Parathyroid adenoma (tissue), 2 donors: ENCODE measurements around the gene NHSL2.

Experiments
- H2AFZ ChIP-seq: fragments of 300-600 bp; sonication (generic); one replicate; pipeline ENCODE4 v1.7.0; 2017; ENCODE audit warnings: antibody characterized with exemption, mild to moderate bottlenecking
- H3K27ac ChIP-seq: fragments of 300-600 bp; sonication (generic); one replicate; pipeline ENCODE4 v1.7.0; 2017
- H3K27me3 ChIP-seq: fragments of 300-600 bp; sonication (generic); one replicate; pipeline ENCODE4 v1.7.0; 2017; ENCODE audit warnings: low read length; ENCODE audit not compliant: control insufficient read depth, insufficient read depth
- H3K36me3 ChIP-seq: fragments of 300-600 bp; sonication (generic); one replicate; pipeline ENCODE4 v1.7.0; 2017; ENCODE audit warnings: low read length; ENCODE audit not compliant: control insufficient read depth, insufficient read depth
- H3K4me1 ChIP-seq: fragments of 300-600 bp; sonication (generic); one replicate; pipeline ENCODE4 v1.7.0; 2017; ENCODE audit warnings: control low read depth
- H3K4me2 ChIP-seq: fragments of 300-600 bp; sonication (generic); one replicate; pipeline ENCODE4 v1.7.0; 2017; ENCODE audit warnings: low read length
- H3K4me3 ChIP-seq: fragments of 300-600 bp; sonication (generic); one replicate; pipeline ENCODE4 v1.7.0; 2017; ENCODE audit warnings: low read depth, low read length
- H3K79me2 ChIP-seq: fragments of 300-600 bp; sonication (generic); one replicate; pipeline ENCODE4 v1.7.0; 2017; ENCODE audit warnings: control low read depth
- H3K9ac ChIP-seq: fragments of 300-600 bp; sonication (generic); one replicate; pipeline ENCODE4 v1.7.0; 2017; ENCODE audit warnings: mild to moderate bottlenecking
- H3K9me3 ChIP-seq: fragments of 300-600 bp; sonication (generic); one replicate; pipeline ENCODE4 v1.7.0; 2017; ENCODE audit warnings: low read length; ENCODE audit not compliant: control insufficient read depth
- CTCF ChIP-seq: fragments of 300-600 bp; sonication (generic); IDR thresholded peaks from one replicate; pipeline ENCODE4 v1.7.0; 2017; ENCODE audit warnings: antibody characterized with exemption, mild to moderate bottlenecking
- donor health status: primary hyperparathyroidism.

NHSL2 gene

GRCh38 chrX:72142794-72143608 is 232.4 kb downstream of the NHSL2 start:
- Histone ChIP-seq H3K4me2 (no peak overlapping the region), H3K36me3 (no peaks in the 10 kb centered on the region), H3K27me3 (no peaks in the 10 kb centered on the region), H3K9ac (no peak overlapping the region), H3K4me1 (no peaks in the 10 kb centered on the region), H2AFZ (no peak overlapping the region), H3K9me3 (no peaks in the 10 kb centered on the region), H3K27ac (no peak overlapping the region), H3K79me2 (no peaks in the 10 kb centered on the region), H3K4me3 (no peak overlapping the region)
- TF ChIP-seq CTCF = no peak

DNA sequence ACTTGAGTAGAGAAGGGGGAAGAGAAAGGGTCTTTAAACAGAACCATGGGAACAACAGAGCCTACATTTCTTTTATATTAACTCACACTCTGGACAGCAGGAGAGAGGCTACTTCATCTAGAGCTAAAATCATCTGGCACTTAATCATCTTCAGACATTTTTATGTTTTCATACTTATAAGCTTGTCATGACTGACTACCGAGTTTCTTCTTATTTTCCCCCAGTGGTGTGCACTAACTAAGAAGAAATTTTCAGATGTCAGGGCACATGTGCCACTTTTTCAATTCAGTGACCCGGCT is 232.9 kb downstream of the NHSL2 start:
- Histone ChIP-seq H3K9me3 (no peaks in the 10 kb centered on the region), H3K27me3 (no peaks in the 10 kb centered on the region), H3K4me1 (no peaks in the 10 kb centered on the region), H3K4me2 (no peak overlapping the region), H3K79me2 (no peaks in the 10 kb centered on the region), H3K4me3 (no peak overlapping the region), H2AFZ (no peak overlapping the region), H3K9ac (no peak overlapping the region), H3K27ac (no peak overlapping the region), H3K36me3 (no peaks in the 10 kb centered on the region)
- no peak for TF ChIP-seq CTCF

- H3K27me3 ChIP-seq = no peaks in the 10 kb centered on the region
- H3K9ac ChIP-seq = no peak overlapping the region
- H3K36me3 ChIP-seq = no peaks in the 10 kb centered on the region
- no peak overlapping the region for H3K27ac ChIP-seq
- no peak for TF ChIP-seq CTCF
- no peaks in the 10 kb centered on the region for H3K4me1 ChIP-seq
- no peaks in the 10 kb centered on the region for H3K79me2 ChIP-seq
- no peak overlapping the region for H3K4me3 ChIP-seq
- H2AFZ ChIP-seq = no peak overlapping the region
- no peak overlapping the region for H3K4me2 ChIP-seq
- H3K9me3 ChIP-seq = no peaks in the 10 kb centered on the region
These were observed 234.5 kb downstream of the NHSL2 start for GRCh38 chrX:72145181-72145580.

DNA sequence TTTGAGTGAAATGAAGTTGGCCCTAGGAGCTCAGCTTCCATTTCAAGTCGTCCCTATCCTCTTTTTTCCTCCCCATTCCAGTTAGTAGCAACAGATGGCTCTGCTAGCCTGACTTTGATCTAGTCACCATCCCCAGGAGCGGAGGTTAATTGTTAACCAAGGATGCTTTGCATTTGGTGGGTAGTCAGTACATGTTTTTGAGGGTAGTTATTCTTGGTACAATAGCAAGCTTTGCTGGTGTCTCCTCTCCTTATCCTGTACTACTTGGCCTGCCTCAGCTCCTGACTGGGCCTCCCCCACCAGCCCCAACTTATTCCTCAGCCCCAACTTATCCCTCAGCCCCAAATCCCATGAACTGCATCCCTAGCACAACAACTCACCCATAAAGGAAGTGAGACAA is 235.9 kb downstream of the NHSL2 start:
- Histone ChIP-seq H3K27me3 (no peaks in the 10 kb centered on the region), H3K4me2 (no peak overlapping the region), H3K79me2 (no peaks in the 10 kb centered on the region), H3K36me3 (no peaks in the 10 kb centered on the region), H3K27ac (no peak overlapping the region), H2AFZ (no peak overlapping the region), H3K4me1 (no peaks in the 10 kb centered on the region), H3K9ac (no peak overlapping the region), H3K9me3 (no peaks in the 10 kb centered on the region), H3K4me3 (no peak overlapping the region)
- no peak for TF ChIP-seq CTCF

- no peaks in the 10 kb centered on the region for H3K27me3 ChIP-seq
- H3K27ac ChIP-seq = no peak overlapping the region
- H3K4me2 ChIP-seq = no peak overlapping the region
- no peaks in the 10 kb centered on the region for H3K79me2 ChIP-seq
- H3K4me3 ChIP-seq = no peak overlapping the region
- H3K4me1 ChIP-seq = no peaks in the 10 kb centered on the region
- TF ChIP-seq CTCF = no peak
- H3K9me3 ChIP-seq = no peaks in the 10 kb centered on the region
- H3K9ac ChIP-seq = no peak overlapping the region
- H2AFZ ChIP-seq = no peak overlapping the region
- no peaks in the 10 kb centered on the region for H3K36me3 ChIP-seq
These were observed 248.1 kb downstream of the NHSL2 start for GRCh38 chrX:72158773-72159172.
